Cardiac fibroblast (primary cell): ENCODE measurements around the gene FOXO6.
A peak's percentile ranks its signal among the peaks of the same experiment; 100 is the strongest.

Experiments used
- DNase-seq, 2 donors: peaks; one replicate each; pipeline versions ENCODE4 v3.0.0 to v3.0.0-alpha.2; 2010; ENCODE audit warnings: low read depth in 2 of 2
- H3K4me3 ChIP-seq, 2 donors: replicated peaks in 1 of 2; 1 replicate in 1 of 2; 2 replicates in 1 of 2; pipeline ENCODE4 v1.5.1; 2011; ENCODE audit warnings: low read depth in 2 of 2, low read length in 2 of 2, mild to moderate bottlenecking in 2 of 2, moderate library complexity in 1 of 2
- CTCF ChIP-seq: IDR thresholded peaks from one replicate; pipeline ENCODE4 v1.5.1; 2011; ENCODE audit warnings: low read depth, mild to moderate bottlenecking, low read length, inconsistent platforms

Gene FOXO6

GRCh38 chr1:41317361-41317760 is 43.9 kb upstream of the FOXO6 start:
- H3K4me3 ChIP-seq, result no peak overlapping the region
- DNase-seq, result no peak
- no peak for TF ChIP-seq CTCF

- DNase-seq, result no peak
- TF ChIP-seq CTCF, result no peak
- no peak overlapping the region for H3K4me3 ChIP-seq
Observed at GRCh38 chr1:41318135-41318534, 43.1 kb upstream of the FOXO6 start.

GRCh38 chr1:41319106-41319755 is 42.0 kb upstream of the FOXO6 start:
- no peak for TF ChIP-seq CTCF
- peak in 1 of 2 donors; percentile 28 for DNase-seq
- no peak overlapping the region for H3K4me3 ChIP-seq

GRCh38 chr1:41319807-41320711 is 41.2 kb upstream of the FOXO6 start:
- H3K4me3 ChIP-seq, result no peak overlapping the region
- no peak for TF ChIP-seq CTCF
- DNase-seq, result no peak

GRCh38 chr1:41320895-41321676 is 40.1 kb upstream of the FOXO6 start:
- no peak for DNase-seq
- H3K4me3 ChIP-seq, result no peak overlapping the region
- TF ChIP-seq CTCF, result no peak

GRCh38 chr1:41322101-41322661 is 39.1 kb upstream of the FOXO6 start:
- no peak overlapping the region for H3K4me3 ChIP-seq
- TF ChIP-seq CTCF, result no peak
- no peak for DNase-seq
